H9 (cell line): ENCODE results near the gene CTRL. TPM values are rescaled to one million over a fixed set of nuclear protein-coding genes. Genes with fewer than 3 reads are reported as not detected.
A peak's percentile ranks its signal among the peaks of the same experiment; 100 is the strongest.

ENCODE experiments used
- DNase-seq: peaks from one replicate; pipeline ENCODE4 v3.0.0-alpha.2; 2017
- H2AFZ ChIP-seq: one replicate; pipeline ENCODE4 v1.6.1; 2013; ENCODE audit warnings: mild to moderate bottlenecking, low read length, control low read depth, moderate library complexity
- H2AK5ac ChIP-seq: 2 replicates; pipeline ENCODE4 v1.6.1; 2013; ENCODE audit warnings: low read length, control low read depth, mixed read lengths; ENCODE audit not compliant: insufficient read length
- H2BK120ac ChIP-seq: one replicate; pipeline ENCODE4 v1.6.1; 2013; ENCODE audit warnings: low read depth, mild to moderate bottlenecking, low read length, control low read depth, inconsistent platforms; ENCODE audit not compliant: poor library complexity, severe bottlenecking
- H2BK12ac ChIP-seq: 2 replicates; pipeline ENCODE4 v1.6.1; 2013; ENCODE audit warnings: low read length, control low read depth, mixed read lengths, low read depth; ENCODE audit not compliant: insufficient read length
- H2BK15ac ChIP-seq: 2 replicates; pipeline ENCODE4 v1.6.1; 2013; ENCODE audit warnings: low read depth, low read length, control low read depth
- H2BK20ac ChIP-seq: one replicate; pipeline ENCODE4 v1.6.1; 2013; ENCODE audit warnings: low read depth, mild to moderate bottlenecking, low read length, control low read depth, inconsistent platforms; ENCODE audit not compliant: poor library complexity, severe bottlenecking
- H2BK5ac ChIP-seq: 2 replicates; pipeline ENCODE4 v1.6.1; 2013; ENCODE audit warnings: low read length, control low read depth, mixed read lengths; ENCODE audit not compliant: insufficient read length
- H3K14ac ChIP-seq: 2 replicates; pipeline ENCODE4 v1.6.1; 2013; ENCODE audit warnings: low read length, control low read depth; ENCODE audit not compliant: insufficient read depth
- H3K18ac ChIP-seq: 2 replicates; pipeline ENCODE4 v1.6.1; 2013; ENCODE audit warnings: low read depth, mild to moderate bottlenecking, mixed read lengths, low read length, control low read depth; ENCODE audit not compliant: insufficient read length
- H3K23ac ChIP-seq: 2 replicates; pipeline ENCODE4 v1.6.1; 2013; ENCODE audit warnings: low read length, control low read depth, mixed read lengths, low read depth; ENCODE audit not compliant: insufficient read length
- H3K23me2 ChIP-seq: 2 replicates; pipeline ENCODE4 v1.6.1; 2013; ENCODE audit warnings: low read depth, mild to moderate bottlenecking, mixed read lengths, low read length, control low read depth; ENCODE audit not compliant: insufficient read length, poor library complexity, severe bottlenecking
- H3K27ac ChIP-seq: 2 replicates; pipeline ENCODE4 v1.5.1; 2013; ENCODE audit warnings: low read length, control low read depth, mixed read lengths, low read depth; ENCODE audit not compliant: insufficient read length
- H3K27me3 ChIP-seq: 2 replicates; pipeline ENCODE4 v1.6.1; 2013; ENCODE audit warnings: low read length, control low read depth, inconsistent platforms; ENCODE audit not compliant: insufficient read depth
- H3K4ac ChIP-seq: 2 replicates; pipeline ENCODE4 v1.6.1; 2013; ENCODE audit warnings: low read depth, mild to moderate bottlenecking, control low read depth, inconsistent platforms, low read length, moderate library complexity
- H3K4me1 ChIP-seq: 2 replicates; pipeline ENCODE4 v1.6.1; 2013; ENCODE audit warnings: low read length, control low read depth, inconsistent platforms; ENCODE audit not compliant: insufficient read depth
- H3K4me2 ChIP-seq: 2 replicates; pipeline ENCODE4 v1.6.1; 2013; ENCODE audit warnings: low read length, control low read depth, mixed read lengths; ENCODE audit not compliant: insufficient read length, insufficient read depth
- H3K56ac ChIP-seq: 2 replicates; pipeline ENCODE4 v1.6.1; 2013; ENCODE audit warnings: low read depth, mild to moderate bottlenecking, mixed read lengths, low read length, control low read depth; ENCODE audit not compliant: insufficient read length
- H3K79me1 ChIP-seq: 2 replicates; pipeline ENCODE4 v1.6.1; 2013; ENCODE audit warnings: low read depth, mild to moderate bottlenecking, moderate library complexity, low read length, control low read depth, inconsistent platforms; ENCODE audit not compliant: insufficient read depth, poor library complexity, severe bottlenecking
- H3K79me2 ChIP-seq: 2 replicates; pipeline ENCODE4 v1.6.1; 2013; ENCODE audit warnings: low read length, control low read depth, inconsistent platforms; ENCODE audit not compliant: insufficient read depth
- H3K9ac ChIP-seq: 2 replicates; pipeline ENCODE4 v1.6.1; 2013; ENCODE audit warnings: low read length, control low read depth, mixed read lengths; ENCODE audit not compliant: insufficient read length; ENCODE audit errors: extremely low read depth
- H3K9me3 ChIP-seq: one replicate; pipeline ENCODE4 v1.6.1; 2013; ENCODE audit warnings: low read depth, low read length, inconsistent platforms; ENCODE audit not compliant: control insufficient read depth
- H3T11ph ChIP-seq: one replicate; pipeline ENCODE4 v1.6.1; 2013; ENCODE audit warnings: mild to moderate bottlenecking, low read length, control low read depth, inconsistent platforms
- H4K20me1 ChIP-seq: one replicate; pipeline ENCODE4 v1.6.1; 2013; ENCODE audit not compliant: control insufficient read depth, insufficient read length, insufficient read depth
- H4K5ac ChIP-seq: 2 replicates; pipeline ENCODE4 v1.6.1; 2013; ENCODE audit warnings: low read depth, mild to moderate bottlenecking, mixed read lengths, low read length, control low read depth; ENCODE audit not compliant: insufficient read length
- H4K8ac ChIP-seq: replicated peaks from 2 replicates; pipeline ENCODE4 v1.6.1; 2013; ENCODE audit warnings: low read length, control low read depth, mixed read lengths, low read depth; ENCODE audit not compliant: insufficient read length
- H4K91ac ChIP-seq: 2 replicates; pipeline ENCODE4 v1.6.1; 2013; ENCODE audit warnings: low read depth, mild to moderate bottlenecking, moderate library complexity, mixed read lengths, low read length, control low read depth; ENCODE audit not compliant: insufficient read length
- H3K27ac Mint-ChIP-seq, 3 experiments: 2 replicates in 2 of 3; 3 replicates in 1 of 3; pipeline ENCODE4 v1.8.0; 2020 to 2021; ENCODE audit warnings: mixed read lengths in 3 of 3, mild to moderate bottlenecking in 1 of 3, moderate library complexity in 1 of 3
- H3K27me3 Mint-ChIP-seq: 2 replicates; pipeline ENCODE4 v1.8.0; 2021; ENCODE audit warnings: low read depth, mild to moderate bottlenecking, moderate library complexity, mixed read lengths
- H3K36me3 Mint-ChIP-seq, 3 experiments: 2 replicates in 2 of 3; 3 replicates in 1 of 3; pipeline ENCODE4 v1.8.0; 2020 to 2021; ENCODE audit warnings: low read depth in 3 of 3, mixed read lengths in 3 of 3; ENCODE audit not compliant: insufficient read depth in 1 of 3
- H3K4me1 Mint-ChIP-seq, 2 experiments: 2 replicates each; pipeline ENCODE4 v1.8.0; 2020; ENCODE audit warnings: mixed read lengths in 2 of 2
- H3K4me3 Mint-ChIP-seq, 2 experiments: 2 replicates in 1 of 2; 3 replicates in 1 of 2; pipeline ENCODE4 v1.8.0; 2020 to 2021; ENCODE audit warnings: mild to moderate bottlenecking in 2 of 2, mixed read lengths in 2 of 2, moderate library complexity in 1 of 2
- H3K9me3 Mint-ChIP-seq, 2 experiments: 2 replicates in 1 of 2; 3 replicates in 1 of 2; pipeline ENCODE4 v1.8.0; 2020; ENCODE audit warnings: mild to moderate bottlenecking in 2 of 2, mixed read lengths in 2 of 2, moderate library complexity in 1 of 2
- CTCF ChIP-seq: fragments of 200-600 bp; sonication (generic); conservative IDR thresholded peaks from 3 replicates; pipeline ENCODE4 v1.8.0; 2021; ENCODE audit warnings: antibody characterized with exemption, mild to moderate bottlenecking
- WGBS: extraction: QIAGEN DNeasy Blood & Tissue Kit; methylation state at CpG from one replicate; pipeline ENCODE4 v1.1.7; 2013; ENCODE audit warnings: missing lambda C conversion rate, low lambda C conversion rate, mixed read lengths; ENCODE audit not compliant: insufficient read length; ENCODE audit errors: extremely low coverage; 5-methylcytosine and 5-hydroxymethylcytosine counted together
- total RNA-seq: library from RNA; stranded (reverse); gene quantifications from 2 replicates; pipeline ENCODE4 v1.2.1, GENCODE V29; 2021

Gene CTRL
- total RNA-seq, 1 experiment from 2014 or later: 2.7 TPM

DNA sequence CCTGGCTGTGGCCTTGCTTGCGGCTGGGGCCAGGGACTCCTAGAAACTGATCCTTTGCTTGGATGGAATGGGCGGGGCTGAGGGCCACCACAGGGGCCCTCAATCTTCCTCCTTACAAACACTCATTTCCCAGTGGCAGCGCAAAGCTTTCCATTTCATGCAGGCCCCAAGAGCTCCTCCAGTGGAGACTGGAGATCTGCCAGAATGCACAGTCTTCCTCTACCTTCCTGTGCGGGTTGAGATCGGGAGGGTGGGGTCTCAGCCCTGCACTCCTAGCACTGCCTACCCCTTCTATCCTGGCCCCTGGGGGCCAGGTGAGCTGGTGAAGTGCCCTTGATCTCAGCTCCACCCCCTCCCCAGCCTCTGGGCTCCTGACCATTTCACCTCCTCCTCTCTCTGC lies 45.3 kb downstream of the CTRL start:
- Histone ChIP-seq H2BK120ac (no peak overlapping the region), H3K27me3 (no peaks in the 10 kb centered on the region), H2BK15ac (no peak overlapping the region), H2BK20ac (no peak overlapping the region), H3K18ac (no peak overlapping the region), H3K56ac (no peak overlapping the region), H3K79me1 (no peaks in the 10 kb centered on the region), H3K23me2 (no peaks in the 10 kb centered on the region), H3K9ac (no peak overlapping the region), H2AFZ (no peak overlapping the region), H3K23ac (no peak overlapping the region), H3K4me2 (no peak overlapping the region), H2BK5ac (no peak overlapping the region), H4K91ac (no peak overlapping the region), H3K14ac (no peak overlapping the region), H3K4me1 (no peaks in the 10 kb centered on the region), H3T11ph (no peak overlapping the region), H4K8ac (no peak overlapping the region), H3K27ac (no peak overlapping the region), H3K4ac (no peak overlapping the region), H4K20me1 (no peaks in the 10 kb centered on the region), H3K79me2 (no peaks in the 10 kb centered on the region), H3K9me3 (no peaks in the 10 kb centered on the region), H2BK12ac (no peak overlapping the region), H4K5ac (no peak overlapping the region), H2AK5ac (no peak overlapping the region)
- peaks cover 13 to 28% of the 10 kb centered on the region in 2 experiments for H3K4me1 Mint-ChIP-seq
- peak overlapping the region in 1 of 2 experiments; percentile 5; a peak in 2 of 5 replicates for H3K4me3 Mint-ChIP-seq
- WGBS: no CpG with 5 or more reads among the region's 5 CpGs
- DNase-seq: no peak
- H3K27me3 Mint-ChIP-seq: no peaks in the 10 kb centered on the region; the same call in none of the 2 replicates
- H3K9me3 Mint-ChIP-seq: no peaks in the 10 kb centered on the region
- H3K36me3 Mint-ChIP-seq: peaks cover 10 to 29% (median 26%) of the 10 kb centered on the region in 3 experiments; a peak in 6 of 7 replicates
- TF ChIP-seq CTCF: no peak
- H3K27ac Mint-ChIP-seq: peak overlapping the region in 2 of 3 experiments; percentile 6 to 41; a peak in 3 of 7 replicates
